ENCODE data around the gene SLC35E2B.

SLC35E2B gene

GRCh38 chr1:1619917-1620361 is 72.7 kb downstream of the SLC35E2B start:
- Histone ChIP-seq H3K9ac (ENCODE audit: low read length) (no peak overlapping the region), H3K36me3 (ENCODE audit: control insufficient read depth, insufficient read depth, low read length) (peaks cover 3% of the 10 kb centered on the region), H3K27ac (ENCODE audit: low read depth, low read length) (no peak overlapping the region), H3K4me1 (ENCODE audit: control insufficient read depth, insufficient read depth, low read length) (peaks cover 7% of the 10 kb centered on the region), H3K27me3 (ENCODE audit: control insufficient read depth, insufficient read depth, low read length) (no peaks in the 10 kb centered on the region), H3K4me3 (ENCODE audit: low read length) (no peak overlapping the region)

GRCh38 chr1:1618396-1619068 is 74.1 kb downstream of the SLC35E2B start:
- Histone ChIP-seq H3K27me3 (ENCODE audit: control insufficient read depth, insufficient read depth, low read length) (no peaks in the 10 kb centered on the region), H3K9ac (ENCODE audit: low read length) (no peak overlapping the region), H3K36me3 (ENCODE audit: control insufficient read depth, insufficient read depth, low read length) (peaks cover 3% of the 10 kb centered on the region), H3K4me1 (ENCODE audit: control insufficient read depth, insufficient read depth, low read length) (peaks cover 16% of the 10 kb centered on the region), H3K27ac (ENCODE audit: low read depth, low read length) (no peak overlapping the region), H3K4me3 (ENCODE audit: low read length) (no peak overlapping the region)

GRCh38 chr1:1617925-1618324 is 74.7 kb downstream of the SLC35E2B start:
- no peak overlapping the region for H3K9ac ChIP-seq (ENCODE audit: low read length)
- H3K27me3 ChIP-seq (ENCODE audit: control insufficient read depth, insufficient read depth, low read length), result no peaks in the 10 kb centered on the region
- H3K4me3 ChIP-seq (ENCODE audit: low read length), result no peak overlapping the region
- peaks cover 3% of the 10 kb centered on the region for H3K36me3 ChIP-seq (ENCODE audit: control insufficient read depth, insufficient read depth, low read length)
- H3K27ac ChIP-seq (ENCODE audit: low read depth, low read length), result no peak overlapping the region
- H3K4me1 ChIP-seq (ENCODE audit: control insufficient read depth, insufficient read depth, low read length), result peaks cover 16% of the 10 kb centered on the region

- peaks cover 16% of the 10 kb centered on the region for H3K4me1 ChIP-seq (ENCODE audit: control insufficient read depth, insufficient read depth, low read length)
- H3K9ac ChIP-seq (ENCODE audit: low read length), result no peak overlapping the region
- no peaks in the 10 kb centered on the region for H3K27me3 ChIP-seq (ENCODE audit: control insufficient read depth, insufficient read depth, low read length)
- H3K36me3 ChIP-seq (ENCODE audit: control insufficient read depth, insufficient read depth, low read length), result peaks cover 3% of the 10 kb centered on the region
- H3K4me3 ChIP-seq (ENCODE audit: low read length), result no peak overlapping the region
- no peak overlapping the region for H3K27ac ChIP-seq (ENCODE audit: low read depth, low read length)
Observed at GRCh38 chr1:1617516-1617915, 75.1 kb downstream of the SLC35E2B start.

- Histone ChIP-seq H3K9ac (ENCODE audit: low read length) (no peak overlapping the region), H3K4me3 (ENCODE audit: low read length) (peak overlapping the region; percentile 95), H3K36me3 (ENCODE audit: control insufficient read depth, insufficient read depth, low read length) (peaks cover 3% of the 10 kb centered on the region), H3K27ac (ENCODE audit: low read depth, low read length) (no peak overlapping the region), H3K4me1 (ENCODE audit: control insufficient read depth, insufficient read depth, low read length) (peaks cover 16% of the 10 kb centered on the region), H3K27me3 (ENCODE audit: control insufficient read depth, insufficient read depth, low read length) (no peaks in the 10 kb centered on the region)
Observed at GRCh38 chr1:1616838-1617237, 75.8 kb downstream of the SLC35E2B start.

GRCh38 chr1:1616045-1616790 is 76.4 kb downstream of the SLC35E2B start:
- H3K36me3 ChIP-seq (ENCODE audit: control insufficient read depth, insufficient read depth, low read length), result peaks cover 3% of the 10 kb centered on the region
- peak overlapping the region; percentile 53 for H3K9ac ChIP-seq (ENCODE audit: low read length)
- H3K4me1 ChIP-seq (ENCODE audit: control insufficient read depth, insufficient read depth, low read length), result peaks cover 16% of the 10 kb centered on the region
- peak overlapping the region; percentile 95 for H3K4me3 ChIP-seq (ENCODE audit: low read length)
- H3K27me3 ChIP-seq (ENCODE audit: control insufficient read depth, insufficient read depth, low read length), result no peaks in the 10 kb centered on the region
- peak overlapping the region; percentile 100 for H3K27ac ChIP-seq (ENCODE audit: low read depth, low read length)

GRCh38 chr1:1615256-1616044 is 77.1 kb downstream of the SLC35E2B start, which contains the start of gene MIB2:
Gene MIB2, plus strand, starts transcription at chr1:1615500. Its CDS starts 7,953 bp downstream, at chr1:1623453.
- Histone ChIP-seq H3K9ac (ENCODE audit: low read length) (peak within 1 kb of the TSS; percentile 96), H3K36me3 (ENCODE audit: control insufficient read depth, insufficient read depth, low read length) (peaks cover 3% of the 10 kb centered on the region), H3K4me1 (ENCODE audit: control insufficient read depth, insufficient read depth, low read length) (peaks cover 16% of the 10 kb centered on the region), H3K27me3 (ENCODE audit: control insufficient read depth, insufficient read depth, low read length) (no peaks in the 10 kb centered on the region), H3K27ac (ENCODE audit: low read depth, low read length) (peak within 1 kb of the TSS; percentile 100), H3K4me3 (ENCODE audit: low read length) (peak within 1 kb of the TSS; percentile 95)

- H3K4me3 ChIP-seq (ENCODE audit: low read length), result peak overlapping the region; percentile 83
- peaks cover 3% of the 10 kb centered on the region for H3K36me3 ChIP-seq (ENCODE audit: control insufficient read depth, insufficient read depth, low read length)
- H3K4me1 ChIP-seq (ENCODE audit: control insufficient read depth, insufficient read depth, low read length), result peaks cover 16% of the 10 kb centered on the region
- H3K9ac ChIP-seq (ENCODE audit: low read length), result peak overlapping the region; percentile 33
- H3K27ac ChIP-seq (ENCODE audit: low read depth, low read length), result peak overlapping the region; percentile 100
- no peaks in the 10 kb centered on the region for H3K27me3 ChIP-seq (ENCODE audit: control insufficient read depth, insufficient read depth, low read length)
Observed at GRCh38 chr1:1614954-1615255, 77.7 kb downstream of the SLC35E2B start.

GRCh38 chr1:1614204-1614953 is 78.2 kb downstream of the SLC35E2B start:
- Histone ChIP-seq H3K27me3 (ENCODE audit: control insufficient read depth, insufficient read depth, low read length) (no peaks in the 10 kb centered on the region), H3K9ac (ENCODE audit: low read length) (peak overlapping the region; percentile 33), H3K36me3 (ENCODE audit: control insufficient read depth, insufficient read depth, low read length) (peaks cover 3% of the 10 kb centered on the region), H3K27ac (ENCODE audit: low read depth, low read length) (no peak overlapping the region), H3K4me1 (ENCODE audit: control insufficient read depth, insufficient read depth, low read length) (peaks cover 16% of the 10 kb centered on the region), H3K4me3 (ENCODE audit: low read length) (peak overlapping the region; percentile 83)

GRCh38 chr1:1613509-1614082 is 79.0 kb downstream of the SLC35E2B start:
- peaks cover 16% of the 10 kb centered on the region for H3K4me1 ChIP-seq (ENCODE audit: control insufficient read depth, insufficient read depth, low read length)
- H3K27ac ChIP-seq (ENCODE audit: low read depth, low read length), result no peak overlapping the region
- H3K36me3 ChIP-seq (ENCODE audit: control insufficient read depth, insufficient read depth, low read length), result peaks cover 3% of the 10 kb centered on the region
- no peak overlapping the region for H3K9ac ChIP-seq (ENCODE audit: low read length)
- H3K27me3 ChIP-seq (ENCODE audit: control insufficient read depth, insufficient read depth, low read length), result no peaks in the 10 kb centered on the region
- H3K4me3 ChIP-seq (ENCODE audit: low read length), result peak overlapping the region; percentile 83

- Histone ChIP-seq H3K27me3 (ENCODE audit: control insufficient read depth, insufficient read depth, low read length) (no peaks in the 10 kb centered on the region), H3K4me3 (ENCODE audit: low read length) (no peak overlapping the region), H3K36me3 (ENCODE audit: control insufficient read depth, insufficient read depth, low read length) (no peaks in the 10 kb centered on the region), H3K27ac (ENCODE audit: low read depth, low read length) (no peak overlapping the region), H3K4me1 (ENCODE audit: control insufficient read depth, insufficient read depth, low read length) (peaks cover 15% of the 10 kb centered on the region), H3K9ac (ENCODE audit: low read length) (no peak overlapping the region)
Observed at GRCh38 chr1:1612104-1612400, 80.5 kb downstream of the SLC35E2B start.

GRCh38 chr1:1610796-1611195 is 81.8 kb downstream of the SLC35E2B start:
- Histone ChIP-seq H3K4me3 (ENCODE audit: low read length) (no peak overlapping the region), H3K4me1 (ENCODE audit: control insufficient read depth, insufficient read depth, low read length) (peaks cover 9% of the 10 kb centered on the region), H3K27ac (ENCODE audit: low read depth, low read length) (no peak overlapping the region), H3K27me3 (ENCODE audit: control insufficient read depth, insufficient read depth, low read length) (no peaks in the 10 kb centered on the region), H3K36me3 (ENCODE audit: control insufficient read depth, insufficient read depth, low read length) (no peaks in the 10 kb centered on the region), H3K9ac (ENCODE audit: low read length) (no peak overlapping the region)
